ENCODE measurements around the gene AHCYL2.

AHCYL2 gene

GRCh38 chr7:129255800-129256199, 31.0 kb downstream of the AHCYL2 start:
- Histone ChIP-seq H3K4me3 (ENCODE audit: insufficient read depth, low read length, poor library complexity, severe bottlenecking) (no peak overlapping the region), H4K20me1 (ENCODE audit: low read depth, low read length) (peaks cover 8% of the 10 kb centered on the region; the same call in 1 of the 2 replicates), H3K9me3 (ENCODE audit: insufficient read depth, low read length) (no peaks in the 10 kb centered on the region), H2AFZ (ENCODE audit: low read depth, low read length, severe bottlenecking) (no peak overlapping the region), H3K9me2 (replicated peaks; ENCODE audit: insufficient read depth, low read length) (no peaks in the 10 kb centered on the region), H3K4me2 (ENCODE audit: low read depth, low read length, poor library complexity, severe bottlenecking) (no peak overlapping the region), H3K27me3 (ENCODE audit: low read length) (no peaks in the 10 kb centered on the region), H3K9ac (ENCODE audit: low read length) (no peak overlapping the region), H3F3A (ENCODE audit: insufficient read depth) (no peaks in the 10 kb centered on the region), H3K36me3 (ENCODE audit: low read length) (no peaks in the 10 kb centered on the region), H3K79me2 (ENCODE audit: insufficient read depth, low read length) (no peaks in the 10 kb centered on the region), H3K27ac (ENCODE audit: low read depth, low read length) (no peak overlapping the region)
- TF ChIP-seq CTCF (IDR thresholded peaks at IDR 0.05; ENCODE audit: insufficient read depth, low read length, poor library complexity, severe bottlenecking) = no peak
- TF ChIP-seq EZH2phosphoT487 (conservative IDR thresholded peaks at IDR 0.05; ENCODE audit: low read length) = no peak

GRCh38 chr7:129256221-129256620, 31.4 kb downstream of the AHCYL2 start:
- Histone ChIP-seq H3K9me2 (replicated peaks; ENCODE audit: insufficient read depth, low read length) (no peaks in the 10 kb centered on the region), H3K36me3 (ENCODE audit: low read length) (no peaks in the 10 kb centered on the region), H3K9me3 (ENCODE audit: insufficient read depth, low read length) (no peaks in the 10 kb centered on the region), H3K4me2 (ENCODE audit: low read depth, low read length, poor library complexity, severe bottlenecking) (no peak overlapping the region), H3K9ac (ENCODE audit: low read length) (no peak overlapping the region), H4K20me1 (ENCODE audit: low read depth, low read length) (peaks cover 8% of the 10 kb centered on the region; the same call in 1 of the 2 replicates), H3F3A (ENCODE audit: insufficient read depth) (no peaks in the 10 kb centered on the region), H2AFZ (ENCODE audit: low read depth, low read length, severe bottlenecking) (no peak overlapping the region), H3K27me3 (ENCODE audit: low read length) (no peaks in the 10 kb centered on the region), H3K4me3 (ENCODE audit: insufficient read depth, low read length, poor library complexity, severe bottlenecking) (no peak overlapping the region), H3K79me2 (ENCODE audit: insufficient read depth, low read length) (no peaks in the 10 kb centered on the region), H3K27ac (ENCODE audit: low read depth, low read length) (no peak overlapping the region)
- TF ChIP-seq CTCF (IDR thresholded peaks at IDR 0.05; ENCODE audit: insufficient read depth, low read length, poor library complexity, severe bottlenecking) = no peak
- no peak for TF ChIP-seq EZH2phosphoT487 (conservative IDR thresholded peaks at IDR 0.05; ENCODE audit: low read length)

- H3K27me3 ChIP-seq (ENCODE audit: low read length) = no peaks in the 10 kb centered on the region
- no peaks in the 10 kb centered on the region for H3K36me3 ChIP-seq (ENCODE audit: low read length)
- no peak overlapping the region for H3K4me3 ChIP-seq (ENCODE audit: insufficient read depth, low read length, poor library complexity, severe bottlenecking)
- H3K4me2 ChIP-seq (ENCODE audit: low read depth, low read length, poor library complexity, severe bottlenecking) = no peak overlapping the region
- H2AFZ ChIP-seq (ENCODE audit: low read depth, low read length, severe bottlenecking) = no peak overlapping the region
- no peaks in the 10 kb centered on the region for H3K9me2 ChIP-seq (replicated peaks; ENCODE audit: insufficient read depth, low read length)
- H3K9me3 ChIP-seq (ENCODE audit: insufficient read depth, low read length) = no peaks in the 10 kb centered on the region
- TF ChIP-seq CTCF (IDR thresholded peaks at IDR 0.05; ENCODE audit: insufficient read depth, low read length, poor library complexity, severe bottlenecking) (no peak), EZH2phosphoT487 (conservative IDR thresholded peaks at IDR 0.05; ENCODE audit: low read length) (no peak)
- no peak overlapping the region for H3K27ac ChIP-seq (ENCODE audit: low read depth, low read length)
- H3K79me2 ChIP-seq (ENCODE audit: insufficient read depth, low read length) = no peaks in the 10 kb centered on the region
- peaks cover 8% of the 10 kb centered on the region; the same call in 1 of the 2 replicates for H4K20me1 ChIP-seq (ENCODE audit: low read depth, low read length)
- no peak overlapping the region for H3K9ac ChIP-seq (ENCODE audit: low read length)
- H3F3A ChIP-seq (ENCODE audit: insufficient read depth) = no peaks in the 10 kb centered on the region
Measured at GRCh38 chr7:129257168-129257567, 32.3 kb downstream of the AHCYL2 start.

All from SU-DHL-6 (cell line).